ENCODE results near the gene SIM2.

DNA sequence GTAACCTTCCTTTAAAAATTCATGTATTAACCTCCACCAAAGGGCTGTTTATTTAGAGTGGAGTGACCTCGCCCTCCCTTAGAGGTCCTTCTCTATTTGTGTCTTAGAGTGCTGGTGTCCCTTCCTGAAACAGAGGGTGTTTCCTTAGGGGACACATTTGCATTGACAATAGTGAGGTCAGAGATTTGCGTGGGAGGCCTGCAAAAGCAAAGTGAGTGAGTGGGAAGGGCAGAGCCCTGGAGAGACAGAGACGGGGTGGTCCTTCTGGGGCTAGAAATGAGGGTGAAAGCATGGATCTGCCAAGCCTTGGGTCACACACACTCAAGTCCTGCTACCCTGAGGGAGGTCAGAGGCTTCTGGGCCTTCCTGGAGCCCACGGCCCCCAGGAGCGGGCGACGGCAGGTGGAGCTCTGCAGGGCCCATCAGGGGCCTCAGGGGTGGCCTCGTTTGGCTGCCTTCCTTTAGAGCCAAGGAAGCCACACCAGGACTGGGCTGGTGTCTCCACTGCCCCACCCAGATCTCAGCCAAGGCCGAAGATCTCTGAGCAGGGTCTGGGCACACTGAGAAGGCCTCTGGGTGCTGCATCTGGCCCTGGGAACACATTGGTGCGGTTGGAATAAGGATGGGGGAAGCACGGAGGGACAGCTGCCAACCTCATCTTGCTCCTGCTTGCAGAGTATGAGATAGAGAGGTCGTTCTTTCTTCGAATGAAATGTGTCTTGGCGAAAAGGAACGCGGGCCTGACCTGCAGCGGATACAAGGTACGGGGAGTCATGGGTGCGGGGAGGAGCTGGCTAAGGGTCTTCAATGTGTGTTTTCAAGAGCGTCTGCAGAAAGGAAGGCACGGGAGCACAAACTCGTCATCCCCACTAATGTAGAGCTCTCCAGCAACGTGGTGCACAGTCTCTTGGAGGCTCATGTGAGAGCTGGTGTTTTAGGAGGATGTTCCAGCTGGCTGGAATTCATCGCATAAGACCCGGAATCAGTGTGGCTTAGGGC, 23.8 kb downstream of the SIM2 start:
- TF ChIP-seq CTBP1 (IDR thresholded peaks at IDR 0.05; ENCODE audit: borderline replicate concordance) (no peak), TARDBP (IDR thresholded peaks at IDR 0.05) (no peak), FOXA1 (IDR thresholded peaks at IDR 0.05) (no peak)

Measured in HEK293T (cell line).